GM18517 (cell line): Measurements from ENCODE around the gene KLK15.
"Not testable (repeated sequence)": the region's sequence is repeated elsewhere in the genome, so short reads cannot be mapped to it uniquely, and the experiment has no call there.

Experiments
- ATAC-seq: cut with Tn5 transposase; IDR thresholded peaks from one replicate; pipeline ENCODE4 v1.9.1; 2021; ENCODE audit warnings: mild to moderate bottlenecking, moderate library complexity; ENCODE audit not compliant: unreplicated experiment

The KLK15 gene

DNA sequence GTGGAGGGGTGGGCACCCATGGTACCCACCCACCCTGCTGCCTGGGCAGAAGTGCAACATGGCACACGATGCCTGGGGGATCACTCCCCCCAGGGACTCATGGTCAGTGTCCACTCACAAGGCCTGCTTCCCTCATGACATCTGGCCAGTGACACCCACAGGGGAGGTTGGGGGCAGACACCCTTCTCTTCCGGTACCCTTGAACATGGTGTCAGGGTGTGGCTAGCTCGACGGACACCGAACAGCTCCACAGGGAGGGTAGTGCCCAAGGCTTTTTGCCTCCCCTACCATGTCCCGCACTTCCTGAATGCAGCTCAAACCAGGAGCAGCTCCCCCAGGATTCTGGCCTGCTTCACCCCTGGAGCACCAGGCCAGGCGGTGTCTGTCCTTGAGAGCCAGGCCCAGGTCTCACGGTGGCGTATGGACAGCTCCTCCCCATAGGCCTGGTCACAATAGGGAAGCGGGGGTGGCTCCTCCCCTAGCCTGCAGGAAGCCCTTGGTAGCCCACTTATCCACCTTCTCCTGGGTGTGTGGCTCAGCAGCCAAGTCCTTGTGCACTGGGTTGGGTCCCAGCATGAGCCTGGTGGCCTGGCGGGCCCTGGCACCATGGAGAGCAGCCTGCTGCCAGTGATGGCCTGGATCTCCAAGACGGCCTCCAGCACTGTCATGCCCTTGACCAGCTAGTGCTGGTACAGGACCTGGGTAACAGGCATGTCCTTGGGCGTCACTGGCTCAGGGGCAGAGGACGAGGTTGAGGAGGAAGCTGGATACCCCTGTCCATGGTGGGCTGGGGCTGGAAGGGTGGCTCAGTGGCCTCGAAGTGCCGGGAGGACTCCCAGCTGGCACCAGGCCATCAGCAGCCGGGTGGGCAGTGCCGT lies 35.4 kb downstream of the KLK15 start:
- ATAC-seq = no peak

DNA sequence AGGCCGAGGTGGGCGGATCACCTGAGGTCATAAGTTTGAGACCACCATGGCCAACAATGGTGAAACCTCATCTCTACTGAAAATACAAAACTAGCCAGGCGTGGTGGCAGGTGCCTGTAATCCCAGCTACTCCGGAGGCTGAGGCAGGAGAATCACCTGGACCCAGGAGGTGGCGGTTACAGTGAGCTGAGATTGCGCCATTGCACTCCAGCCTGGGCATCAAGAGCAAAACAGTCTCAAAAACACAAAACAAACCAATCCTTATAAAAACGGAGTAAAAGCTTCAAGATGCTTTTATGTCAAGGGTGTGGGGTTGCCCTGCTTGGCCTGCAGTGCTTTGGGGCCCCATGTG lies 36.0 kb downstream of the KLK15 start:
- ATAC-seq = no peak

DNA sequence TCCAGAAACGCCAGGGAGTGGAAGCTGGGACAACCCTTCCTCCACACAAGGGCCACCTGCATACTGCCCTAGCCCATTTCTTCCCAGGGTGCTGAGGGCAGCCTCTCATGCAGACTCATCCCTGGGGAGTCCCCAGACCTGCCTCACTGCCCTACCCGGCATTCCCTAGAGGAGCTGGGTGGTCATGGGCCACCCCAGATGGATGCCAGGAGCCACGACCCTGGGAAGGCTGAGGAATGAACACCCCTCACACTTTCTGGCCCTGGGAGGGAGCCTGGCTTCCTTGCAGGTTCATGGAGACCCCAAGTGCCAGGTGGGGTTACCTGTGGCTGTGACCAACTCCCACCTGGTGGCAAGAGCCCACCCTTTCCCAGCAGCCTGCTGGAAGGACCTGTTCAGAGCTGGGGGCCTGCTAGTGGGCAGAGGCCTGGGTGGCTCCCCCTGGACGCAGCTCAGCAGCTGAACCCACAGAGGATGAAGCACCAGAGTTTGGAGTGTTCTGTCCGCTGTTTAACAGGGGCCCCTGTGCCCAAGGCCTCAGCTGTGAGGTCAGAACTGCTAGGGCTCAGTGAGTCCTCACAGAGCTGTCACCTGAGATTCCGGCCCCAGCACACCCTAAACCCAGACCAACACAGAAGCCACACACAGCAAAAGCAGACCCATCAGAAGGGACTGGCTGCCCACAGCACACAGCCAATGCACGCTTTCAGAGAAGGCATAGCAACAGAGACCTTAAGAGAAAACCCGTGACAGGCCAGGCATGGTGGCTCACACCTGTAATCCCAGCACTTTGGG lies 36.5 kb downstream of the KLK15 start:
- ATAC-seq = no peak

DNA sequence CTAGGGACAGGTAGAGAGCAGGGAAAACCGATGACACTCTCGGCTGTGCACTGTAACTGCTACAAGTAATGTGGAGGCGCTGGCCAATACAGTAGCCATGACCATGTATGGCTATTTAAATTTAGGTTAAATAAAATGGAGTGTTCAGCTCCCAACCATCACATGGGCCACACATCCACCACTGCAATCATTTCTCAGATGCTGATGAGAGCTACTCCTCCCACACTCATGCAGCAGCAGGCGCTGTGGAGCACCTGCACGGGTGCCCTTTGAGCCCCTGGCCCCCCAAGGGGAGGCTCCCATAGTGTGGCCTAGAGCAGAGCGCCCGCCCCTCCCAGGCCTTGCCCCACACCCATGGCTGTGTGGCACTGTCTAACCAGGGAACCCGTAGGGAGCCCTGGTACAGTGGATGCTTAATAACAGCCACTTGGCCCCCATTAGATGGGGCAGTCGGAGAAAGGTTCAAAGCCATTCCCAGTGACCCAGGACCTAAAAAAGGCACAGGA lies 37.2 kb downstream of the KLK15 start:
- no peak for ATAC-seq

DNA sequence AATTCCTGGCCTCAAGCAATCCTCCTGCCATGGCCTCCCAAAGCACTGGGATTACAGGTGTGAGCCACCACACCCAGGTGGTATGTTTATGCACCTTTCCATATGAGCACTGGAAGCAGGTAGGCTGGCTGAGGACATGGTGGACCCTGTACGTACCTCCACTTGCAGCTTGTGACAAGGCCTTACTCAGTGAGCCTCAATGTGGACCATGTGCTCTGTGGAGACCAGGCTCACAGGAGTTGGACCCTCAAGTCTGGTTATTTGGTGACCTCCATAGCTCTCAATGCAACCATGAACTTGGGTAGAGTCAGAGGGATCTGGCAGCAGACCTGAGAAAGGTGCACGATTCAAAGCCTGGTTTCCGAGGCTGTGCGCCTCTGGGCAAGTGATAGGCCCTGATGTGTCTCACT lies 37.7 kb downstream of the KLK15 start:
- ATAC-seq = no peak

DNA sequence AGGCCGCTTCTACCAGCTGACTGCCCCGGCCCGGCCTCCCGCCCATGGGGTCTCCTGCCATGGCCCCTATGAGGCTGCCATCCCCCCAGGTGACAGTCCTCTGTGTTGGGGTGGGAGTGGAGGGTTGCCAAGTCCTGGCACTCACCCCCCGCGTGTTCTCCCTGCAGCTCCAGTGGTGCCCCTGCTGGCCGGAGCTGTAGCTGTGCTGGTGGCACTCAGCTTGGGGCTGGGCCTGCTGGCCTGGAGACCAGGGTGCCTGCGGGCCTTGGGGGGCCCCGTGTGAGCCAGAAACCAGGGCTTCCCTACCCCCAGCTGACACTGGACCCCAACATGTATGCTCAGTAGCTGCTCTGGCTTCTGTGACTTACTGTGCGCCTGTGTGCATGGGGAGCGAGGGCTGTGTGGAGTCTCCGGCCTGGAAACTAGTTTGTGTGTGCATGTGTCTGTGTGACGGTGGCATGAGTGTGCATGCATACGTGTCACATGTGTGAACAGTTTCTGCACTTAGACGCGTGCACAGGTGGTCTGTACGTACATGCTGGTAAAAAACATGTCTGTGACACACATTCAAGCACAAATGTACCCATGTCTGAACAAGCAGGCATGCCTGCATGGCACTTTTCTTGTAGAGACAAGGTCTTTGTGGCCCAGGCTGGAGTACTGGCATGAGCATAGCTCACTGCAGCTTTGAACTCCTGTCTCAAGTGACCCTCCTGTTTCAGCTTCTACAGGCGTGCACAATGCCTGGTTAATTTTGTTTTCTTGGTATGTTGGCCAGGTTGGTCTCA lies 38.3 kb downstream of the KLK15 start:
- no peak for ATAC-seq

DNA sequence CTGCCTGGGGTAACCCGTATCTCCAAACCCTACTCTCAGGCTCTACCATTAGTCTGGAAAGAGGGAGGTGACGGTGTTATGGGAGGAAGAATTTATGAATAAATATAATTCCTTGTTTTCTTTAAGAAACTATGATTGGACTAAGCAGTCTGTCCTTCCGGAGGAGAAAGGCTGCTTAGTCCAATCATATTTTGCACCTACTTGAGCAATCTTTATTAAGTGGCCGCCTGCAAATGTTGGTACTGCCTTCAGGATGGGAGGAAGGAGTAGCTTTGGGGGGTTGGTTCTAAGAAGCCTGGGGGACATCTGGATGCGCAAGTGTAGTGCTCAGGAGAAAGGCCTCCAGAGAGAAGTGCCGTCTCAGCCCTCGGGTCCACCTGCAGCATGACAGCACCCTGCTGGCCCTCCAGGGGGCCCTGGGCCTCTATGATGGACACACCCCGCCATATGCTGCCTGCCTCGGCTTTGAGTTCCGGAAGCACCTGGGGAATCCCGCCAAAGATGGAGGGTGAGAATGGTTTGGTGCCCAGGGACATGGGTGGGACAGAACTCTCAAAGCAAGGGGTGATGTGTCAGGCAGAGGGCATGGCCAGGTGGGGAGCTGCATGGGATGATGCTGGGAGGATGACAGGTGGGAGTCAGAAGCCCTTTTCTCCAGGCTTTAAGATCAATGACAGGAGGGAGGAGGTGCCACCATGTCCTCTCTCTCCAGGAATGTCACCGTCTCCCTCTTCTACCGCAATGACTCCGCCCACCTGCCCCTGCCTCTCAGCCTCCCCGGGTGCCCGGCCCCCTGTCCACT lies 39.1 kb downstream of the KLK15 start:
- no peak for ATAC-seq

DNA sequence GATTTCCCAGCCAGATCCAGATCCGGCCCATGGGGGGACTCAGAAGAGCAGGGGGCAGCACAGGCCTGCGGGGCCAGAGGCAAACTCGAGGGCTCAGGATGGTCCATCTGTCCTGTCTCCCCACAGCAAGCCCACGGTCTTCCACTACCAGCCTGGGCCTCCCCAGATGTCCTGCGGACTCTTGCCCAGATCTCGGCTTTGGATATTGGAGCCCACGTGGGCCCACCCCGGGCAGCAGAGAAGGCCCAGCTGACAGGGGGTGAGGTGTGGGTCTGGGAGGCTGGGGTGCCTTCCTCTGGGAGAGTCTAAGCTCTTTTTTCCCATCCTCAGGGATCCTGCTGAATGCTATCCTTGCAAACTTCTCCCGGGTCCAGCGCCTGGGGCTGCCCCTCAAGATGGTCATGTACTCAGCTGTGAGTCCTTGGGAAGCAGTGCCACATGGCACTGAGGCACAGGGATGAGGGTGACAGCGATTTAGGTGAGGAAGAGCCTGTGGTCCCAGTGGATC lies 39.8 kb downstream of the KLK15 start:
- ATAC-seq = no peak

DNA sequence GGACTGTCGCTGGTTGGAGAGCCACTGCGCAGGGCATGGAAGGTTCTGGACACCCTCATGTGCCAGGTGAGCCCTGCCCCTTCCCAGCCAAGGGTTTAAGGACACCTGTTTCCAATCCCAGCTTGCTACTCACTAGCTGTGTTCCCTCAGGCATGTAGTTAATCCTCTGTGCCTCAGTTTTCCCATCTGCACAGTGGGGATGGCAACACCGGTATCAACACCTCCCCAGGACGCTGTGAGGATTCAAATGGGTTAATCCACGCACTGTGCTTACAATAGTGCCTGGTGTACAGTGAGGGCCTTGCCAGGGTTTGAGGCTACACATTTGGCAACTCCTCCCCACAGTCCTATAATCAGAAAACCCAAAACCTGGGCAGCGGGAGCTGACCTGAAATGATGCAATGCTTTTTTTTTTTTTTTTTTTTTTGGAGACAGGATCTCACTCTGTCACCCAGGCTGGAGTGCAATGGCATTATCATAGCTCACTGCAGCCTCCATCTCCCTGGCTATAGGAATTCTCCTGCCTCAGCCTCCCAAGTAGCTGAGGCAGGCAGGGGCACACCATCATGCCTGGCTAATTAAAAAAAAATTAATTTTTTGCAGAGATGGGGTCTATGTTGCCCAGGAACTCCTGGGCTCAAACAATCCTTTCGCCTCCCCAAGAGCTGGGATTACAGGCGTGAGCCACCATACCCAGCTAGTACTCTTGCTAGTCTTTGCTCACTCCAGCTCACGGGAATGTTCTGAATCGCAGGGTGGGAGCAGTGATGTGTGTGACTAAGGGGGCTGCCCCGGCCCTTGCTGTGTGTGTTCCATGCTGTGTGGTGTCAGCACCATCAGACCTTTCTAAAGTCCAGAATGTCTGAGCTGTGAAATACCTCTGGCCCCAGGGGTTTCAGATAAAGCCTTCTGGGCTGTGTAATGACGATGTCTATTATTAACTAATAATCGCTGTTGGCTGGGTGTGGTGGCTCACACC lies 40.8 kb downstream of the KLK15 start:
- ATAC-seq = no peak

DNA sequence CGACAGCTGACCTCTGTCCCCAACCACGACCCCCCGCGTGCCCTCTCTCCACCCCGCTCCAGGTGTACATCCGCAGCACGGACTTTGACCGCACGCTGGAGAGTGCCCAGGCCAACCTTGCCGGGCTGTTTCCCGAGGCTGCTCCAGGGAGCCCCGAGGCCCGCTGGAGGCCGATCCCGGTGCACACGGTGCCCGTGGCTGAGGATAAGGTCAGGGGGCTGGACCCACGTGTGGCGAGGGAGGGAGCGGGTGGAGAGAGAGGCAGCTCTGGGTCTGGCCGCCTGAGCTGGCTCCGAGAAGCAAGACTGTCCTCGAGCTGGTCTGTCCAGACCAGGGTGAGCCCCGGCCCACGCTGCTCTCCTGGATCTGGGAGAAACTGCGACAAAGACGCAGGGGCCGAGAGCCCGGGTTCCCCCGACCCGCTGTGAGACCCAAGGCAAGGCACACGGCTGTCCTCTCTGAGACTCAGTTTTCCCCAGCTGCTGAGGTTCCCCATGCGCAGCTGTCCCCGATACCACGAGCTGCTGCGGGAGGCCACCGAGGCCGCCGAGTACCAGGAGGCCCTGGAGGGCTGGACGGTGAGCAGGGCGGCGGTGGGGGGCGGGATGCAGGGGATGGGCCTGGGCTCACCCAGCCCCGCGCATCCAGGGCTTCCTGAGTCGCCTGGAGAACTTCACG lies 41.6 kb downstream of the KLK15 start:
- no peak for ATAC-seq

DNA sequence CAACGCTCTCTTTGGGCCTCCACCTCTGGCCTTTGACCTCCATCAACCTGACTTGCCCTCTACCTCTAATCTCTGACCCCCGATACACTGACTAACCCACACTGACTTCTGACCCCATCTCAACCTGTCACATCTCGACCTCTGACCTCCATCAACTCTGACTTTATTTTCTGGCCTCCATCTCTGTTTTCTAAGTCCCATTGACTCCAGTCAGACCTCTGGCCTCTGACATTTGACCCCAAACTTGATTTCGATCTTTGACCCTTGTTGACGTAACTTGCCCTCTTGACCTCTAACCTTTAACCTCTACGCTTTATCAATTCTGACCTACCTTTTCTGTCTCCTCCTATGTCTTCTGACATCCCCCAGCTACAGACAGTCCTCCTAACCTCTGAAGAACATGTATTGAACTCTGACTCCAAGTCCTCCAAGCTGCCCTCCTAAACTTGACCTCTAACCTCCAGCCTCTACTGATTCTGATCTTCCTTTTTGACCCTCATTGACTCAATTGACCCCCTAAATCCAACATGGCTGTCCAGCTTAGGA lies 42.4 kb downstream of the KLK15 start:
- ATAC-seq = no peak

DNA sequence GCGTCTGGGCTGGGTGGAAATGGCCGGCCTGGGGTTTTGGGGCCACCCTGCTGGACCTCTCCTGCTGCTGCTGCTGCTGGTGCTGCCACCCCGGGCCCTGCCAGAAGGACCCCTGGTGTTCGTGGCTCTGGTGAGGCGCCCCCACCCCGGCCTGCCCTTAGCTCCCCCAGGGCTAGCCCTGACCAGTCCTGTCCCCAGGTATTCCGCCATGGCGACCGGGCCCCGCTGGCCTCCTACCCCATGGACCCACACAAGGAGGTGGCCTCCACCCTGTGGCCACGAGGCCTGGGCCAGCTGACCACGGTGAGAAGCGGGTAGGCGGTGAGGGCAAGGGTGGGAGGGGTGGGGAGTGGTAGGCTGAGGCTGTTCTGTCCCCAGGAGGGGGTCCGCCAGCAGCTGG lies 43.0 kb downstream of the KLK15 start, which contains the start of gene ACP4:
Gene ACP4, plus strand, starts transcription at position 20 of the 400 bp plus-strand sequence. Its CDS starts 0 bp downstream, at position 20.
- ATAC-seq = no peak

DNA sequence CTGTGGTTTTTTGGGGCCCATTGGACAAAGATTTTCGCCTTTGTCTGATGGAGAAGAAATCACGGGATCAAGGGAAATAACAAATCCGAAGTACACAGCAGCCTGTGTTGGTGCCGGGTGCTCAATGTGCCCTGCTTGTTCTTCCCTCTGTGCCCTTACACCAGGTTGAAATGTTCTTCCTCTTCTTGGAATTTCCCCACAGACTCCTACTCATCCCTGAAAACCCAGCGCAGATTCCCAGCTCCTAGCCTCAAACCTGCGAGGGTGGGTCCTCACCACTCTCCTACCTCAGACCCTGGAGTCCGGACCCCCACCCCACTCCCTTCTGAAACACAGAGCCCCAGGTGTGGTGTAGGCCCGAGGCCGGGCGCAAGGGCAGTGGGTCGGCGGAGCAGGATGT lies 48.0 kb downstream of the KLK15 start:
- ATAC-seq = no peak

DNA sequence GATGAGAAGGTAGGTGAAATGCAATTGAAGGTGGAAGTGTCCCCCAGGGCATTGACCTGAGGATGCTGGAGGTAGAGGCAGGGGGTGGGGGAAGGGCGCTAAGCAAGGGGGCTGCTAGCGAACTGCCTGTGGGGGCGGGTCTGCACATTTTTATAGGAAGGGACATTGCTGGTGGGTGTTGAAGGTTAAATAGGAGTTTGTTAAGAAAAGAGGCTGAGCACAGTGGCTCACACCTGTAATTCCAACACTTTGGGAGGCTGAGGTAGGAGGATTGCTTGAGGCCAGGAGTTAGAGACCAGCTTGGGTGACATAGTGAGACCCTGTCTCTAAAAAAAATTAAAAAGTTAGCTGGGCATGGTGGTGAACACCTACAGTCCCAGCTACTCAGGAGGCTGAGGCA lies 48.7 kb downstream of the KLK15 start:
- ATAC-seq = no peak

DNA sequence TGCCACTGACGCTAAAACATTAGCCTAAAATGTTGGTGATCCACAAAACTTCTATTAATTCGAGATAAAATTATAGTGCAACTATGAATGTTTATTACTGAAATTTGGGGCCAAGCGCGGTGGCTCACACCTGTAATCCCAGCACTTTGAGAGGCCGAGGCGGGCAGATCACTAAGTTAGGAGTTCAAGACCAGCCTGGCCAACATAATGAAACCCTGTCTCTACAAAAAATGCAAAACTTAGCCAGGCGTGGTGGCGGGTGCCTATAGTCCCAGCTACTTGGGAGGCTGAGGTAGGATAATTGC lies 49.6 kb downstream of the KLK15 start:
- not testable (repeated sequence) for ATAC-seq

DNA sequence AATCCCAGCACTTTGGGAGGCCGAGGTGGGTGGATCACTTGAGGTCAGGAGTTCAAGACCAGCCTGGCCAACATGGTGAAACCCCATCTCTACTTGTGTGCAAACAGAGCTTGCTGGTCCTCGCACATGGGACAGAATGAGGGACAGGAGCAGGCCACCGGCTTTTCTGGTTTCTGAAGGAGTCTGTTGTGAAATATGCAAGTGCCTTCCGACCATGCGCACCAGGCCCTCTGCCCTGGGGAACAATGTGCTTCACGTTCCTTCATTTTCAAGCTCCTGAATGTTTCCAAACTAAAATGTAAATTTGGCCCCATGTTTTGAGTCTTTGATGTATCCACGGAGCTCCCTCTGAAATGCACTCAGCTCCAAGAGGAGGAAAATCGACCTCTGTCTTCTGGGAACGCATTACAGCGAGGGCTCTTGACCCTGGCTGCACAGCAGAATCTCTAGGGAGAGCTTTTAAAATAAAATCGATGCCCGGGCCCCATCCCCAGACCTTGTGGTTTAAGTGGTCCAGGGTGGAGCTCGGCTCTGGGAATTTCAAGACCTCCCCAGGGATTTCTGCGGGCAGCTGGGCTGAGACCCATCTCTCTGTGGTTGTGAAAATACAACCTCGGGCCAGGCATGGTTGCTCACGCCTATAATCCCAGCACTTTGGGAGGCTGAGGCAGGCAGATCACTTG lies 52.5 kb downstream of the KLK15 start:
- no peak for ATAC-seq
